Liver (tissue), 3 donors: ENCODE results near the gene ERBB4.

Experiments
- TAF1 ChIP-seq: conservative IDR thresholded peaks from 2 replicates; pipeline ENCODE4 v1.6.1; 2016; ENCODE audit warnings: antibody characterized with exemption, mild to moderate bottlenecking
- YY1 ChIP-seq: IDR thresholded peaks from 2 replicates; pipeline ENCODE4 v1.6.1; 2016; ENCODE audit warnings: antibody characterized with exemption, mild to moderate bottlenecking
- TF ChIP-seq, protein P1 (sequence below): fragments of 150-350 bp; IDR thresholded peaks from 2 replicates; pipeline ENCODE4 v1.5.1; 2017; ENCODE audit warnings: improper control_type of control experiment, low read depth, low read length; ENCODE audit not compliant: missing input control
- TF ChIP-seq, protein P2 (sequence below): IDR thresholded peaks from 2 replicates; pipeline ENCODE4 v1.6.1; 2016; ENCODE audit warnings: antibody characterized with exemption
- donor health status: healthy.
- donor health status: healthy.

DNA sequence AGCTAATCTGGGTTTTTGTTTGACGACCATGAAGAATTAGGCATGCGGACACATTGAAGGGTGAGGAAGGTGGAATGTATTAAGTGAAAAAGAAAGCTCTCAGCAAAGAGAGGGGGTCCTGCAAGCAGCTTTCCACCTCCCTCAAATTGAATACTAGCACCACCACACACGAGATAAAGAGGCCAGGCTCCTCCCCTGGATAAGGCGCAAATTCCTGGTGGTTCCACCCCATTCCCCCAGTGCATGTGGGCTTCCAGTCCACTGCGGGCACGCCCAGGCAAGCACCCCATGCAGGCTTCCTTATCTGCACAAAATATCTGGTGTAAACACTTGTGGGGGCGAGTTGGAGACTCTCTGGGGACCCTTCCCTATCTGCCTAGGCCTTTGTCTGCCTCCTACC, 1124.9 kb downstream of the ERBB4 start:
- TF ChIP-seq YY1 (no peak), TAF1 (no peak)
- TF ChIP-seq, protein P1, sequence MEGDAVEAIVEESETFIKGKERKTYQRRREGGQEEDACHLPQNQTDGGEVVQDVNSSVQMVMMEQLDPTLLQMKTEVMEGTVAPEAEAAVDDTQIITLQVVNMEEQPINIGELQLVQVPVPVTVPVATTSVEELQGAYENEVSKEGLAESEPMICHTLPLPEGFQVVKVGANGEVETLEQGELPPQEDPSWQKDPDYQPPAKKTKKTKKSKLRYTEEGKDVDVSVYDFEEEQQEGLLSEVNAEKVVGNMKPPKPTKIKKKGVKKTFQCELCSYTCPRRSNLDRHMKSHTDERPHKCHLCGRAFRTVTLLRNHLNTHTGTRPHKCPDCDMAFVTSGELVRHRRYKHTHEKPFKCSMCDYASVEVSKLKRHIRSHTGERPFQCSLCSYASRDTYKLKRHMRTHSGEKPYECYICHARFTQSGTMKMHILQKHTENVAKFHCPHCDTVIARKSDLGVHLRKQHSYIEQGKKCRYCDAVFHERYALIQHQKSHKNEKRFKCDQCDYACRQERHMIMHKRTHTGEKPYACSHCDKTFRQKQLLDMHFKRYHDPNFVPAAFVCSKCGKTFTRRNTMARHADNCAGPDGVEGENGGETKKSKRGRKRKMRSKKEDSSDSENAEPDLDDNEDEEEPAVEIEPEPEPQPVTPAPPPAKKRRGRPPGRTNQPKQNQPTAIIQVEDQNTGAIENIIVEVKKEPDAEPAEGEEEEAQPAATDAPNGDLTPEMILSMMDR, result no peak
- TF ChIP-seq, protein P2, sequence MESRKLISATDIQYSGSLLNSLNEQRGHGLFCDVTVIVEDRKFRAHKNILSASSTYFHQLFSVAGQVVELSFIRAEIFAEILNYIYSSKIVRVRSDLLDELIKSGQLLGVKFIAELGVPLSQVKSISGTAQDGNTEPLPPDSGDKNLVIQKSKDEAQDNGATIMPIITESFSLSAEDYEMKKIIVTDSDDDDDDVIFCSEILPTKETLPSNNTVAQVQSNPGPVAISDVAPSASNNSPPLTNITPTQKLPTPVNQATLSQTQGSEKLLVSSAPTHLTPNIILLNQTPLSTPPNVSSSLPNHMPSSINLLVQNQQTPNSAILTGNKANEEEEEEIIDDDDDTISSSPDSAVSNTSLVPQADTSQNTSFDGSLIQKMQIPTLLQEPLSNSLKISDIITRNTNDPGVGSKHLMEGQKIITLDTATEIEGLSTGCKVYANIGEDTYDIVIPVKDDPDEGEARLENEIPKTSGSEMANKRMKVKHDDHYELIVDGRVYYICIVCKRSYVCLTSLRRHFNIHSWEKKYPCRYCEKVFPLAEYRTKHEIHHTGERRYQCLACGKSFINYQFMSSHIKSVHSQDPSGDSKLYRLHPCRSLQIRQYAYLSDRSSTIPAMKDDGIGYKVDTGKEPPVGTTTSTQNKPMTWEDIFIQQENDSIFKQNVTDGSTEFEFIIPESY, result no peak
